ENCODE measurements around the gene REX1BD. TPM values are rescaled to one million over a fixed set of nuclear protein-coding genes. Genes with fewer than 3 reads are reported as not detected.
"Not testable (repeated sequence)": the region's sequence is repeated elsewhere in the genome, so short reads cannot be mapped to it uniquely, and the experiment has no call there.

Gene REX1BD
- total RNA-seq, 1 experiment from 2014 or later = 72.3 TPM

DNA sequence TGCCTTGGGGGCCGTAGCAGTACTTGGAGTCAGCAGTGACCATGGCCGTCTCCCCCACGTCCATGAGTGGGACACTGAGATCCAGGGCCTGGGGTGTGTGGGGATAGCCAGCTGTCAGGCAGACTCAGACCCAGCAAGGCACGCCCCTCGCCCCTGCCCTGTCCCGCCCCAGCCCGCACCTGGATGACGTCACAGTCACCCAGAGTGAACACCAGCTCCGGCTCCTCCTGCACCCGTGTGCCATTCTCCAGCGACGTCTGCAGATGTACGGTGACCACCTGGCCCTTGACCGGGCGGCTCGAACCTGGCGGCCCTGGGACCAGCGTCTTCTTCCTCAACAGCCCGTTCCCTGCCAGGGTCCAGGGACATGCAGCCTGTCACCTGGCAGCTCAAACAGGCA is 49.2 kb upstream of the REX1BD start:
- no peak overlapping the region for H2BK20ac ChIP-seq (ENCODE audit: low read depth, low read length, poor library complexity, severe bottlenecking)
- H3K23me2 ChIP-seq (ENCODE audit: insufficient read length, low read depth, low read length, poor library complexity, severe bottlenecking) = peaks cover 8% of the 10 kb centered on the region
- Mint-ChIP-seq H3K9me3 (no peaks in the 10 kb centered on the region), H3K27ac (no peak overlapping the region), H3K36me3 (ENCODE audit: insufficient read depth in 1 of 3, low read depth in 3 of 3) (peaks cover 22 to 67% (median 67%) of the 10 kb centered on the region in 3 experiments; a peak in 6 of 7 replicates), H3K27me3 (ENCODE audit: low read depth) (no peaks in the 10 kb centered on the region), H3K4me3 (no peak overlapping the region), H3K4me1 (peaks cover 10 to 12% of the 10 kb centered on the region in 2 experiments)
- no peak overlapping the region for H4K91ac ChIP-seq (ENCODE audit: insufficient read length, low read depth, low read length)
- no peaks in the 10 kb centered on the region for H3K79me2 ChIP-seq (ENCODE audit: insufficient read depth, low read length)
- H3T11ph ChIP-seq (ENCODE audit: low read length) = no peak overlapping the region
- H4K5ac ChIP-seq (ENCODE audit: insufficient read length, low read depth, low read length) = no peak overlapping the region
- no peak overlapping the region for H3K27ac ChIP-seq (ENCODE audit: insufficient read length, low read depth, low read length)
- WGBS (ENCODE audit: extremely low coverage, insufficient read length, low lambda C conversion rate) = no CpG with 5 or more reads among the region's 19 CpGs
- H2BK12ac ChIP-seq (ENCODE audit: insufficient read length, low read depth, low read length) = no peak overlapping the region
- H2BK15ac ChIP-seq (ENCODE audit: low read depth, low read length) = no peak overlapping the region
- H3K9me3 ChIP-seq (ENCODE audit: control insufficient read depth, low read depth, low read length) = no peaks in the 10 kb centered on the region
- no peak overlapping the region for H2AFZ ChIP-seq (ENCODE audit: low read length)
- no peak overlapping the region for H3K56ac ChIP-seq (ENCODE audit: insufficient read length, low read depth, low read length)
- H3K4me1 ChIP-seq (ENCODE audit: insufficient read depth, low read length) = 0 out of 2 replicates have a peak, but pooled peaks cover 2% of the 10 kb centered on the region
- H2BK120ac ChIP-seq (ENCODE audit: low read depth, low read length, poor library complexity, severe bottlenecking) = no peak overlapping the region
- no peak overlapping the region for H3K14ac ChIP-seq (ENCODE audit: insufficient read depth, low read length)
- no peak overlapping the region for H2AK5ac ChIP-seq (ENCODE audit: insufficient read length, low read length)
- H3K9ac ChIP-seq (ENCODE audit: extremely low read depth, insufficient read length, low read length) = no peak overlapping the region
- TF ChIP-seq, protein P1, sequence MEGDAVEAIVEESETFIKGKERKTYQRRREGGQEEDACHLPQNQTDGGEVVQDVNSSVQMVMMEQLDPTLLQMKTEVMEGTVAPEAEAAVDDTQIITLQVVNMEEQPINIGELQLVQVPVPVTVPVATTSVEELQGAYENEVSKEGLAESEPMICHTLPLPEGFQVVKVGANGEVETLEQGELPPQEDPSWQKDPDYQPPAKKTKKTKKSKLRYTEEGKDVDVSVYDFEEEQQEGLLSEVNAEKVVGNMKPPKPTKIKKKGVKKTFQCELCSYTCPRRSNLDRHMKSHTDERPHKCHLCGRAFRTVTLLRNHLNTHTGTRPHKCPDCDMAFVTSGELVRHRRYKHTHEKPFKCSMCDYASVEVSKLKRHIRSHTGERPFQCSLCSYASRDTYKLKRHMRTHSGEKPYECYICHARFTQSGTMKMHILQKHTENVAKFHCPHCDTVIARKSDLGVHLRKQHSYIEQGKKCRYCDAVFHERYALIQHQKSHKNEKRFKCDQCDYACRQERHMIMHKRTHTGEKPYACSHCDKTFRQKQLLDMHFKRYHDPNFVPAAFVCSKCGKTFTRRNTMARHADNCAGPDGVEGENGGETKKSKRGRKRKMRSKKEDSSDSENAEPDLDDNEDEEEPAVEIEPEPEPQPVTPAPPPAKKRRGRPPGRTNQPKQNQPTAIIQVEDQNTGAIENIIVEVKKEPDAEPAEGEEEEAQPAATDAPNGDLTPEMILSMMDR (conservative IDR thresholded peaks at IDR 0.05) = no peak
- no peak overlapping the region for H3K4me2 ChIP-seq (ENCODE audit: insufficient read depth, insufficient read length, low read length)
- peaks cover 3% of the 10 kb centered on the region for H3K79me1 ChIP-seq (ENCODE audit: insufficient read depth, low read depth, low read length, poor library complexity, severe bottlenecking)
- H3K23ac ChIP-seq (ENCODE audit: insufficient read length, low read depth, low read length) = no peak overlapping the region
- H4K20me1 ChIP-seq (ENCODE audit: control insufficient read depth, insufficient read depth, insufficient read length) = no peaks in the 10 kb centered on the region
- DNase-seq = no peak
- H3K18ac ChIP-seq (ENCODE audit: insufficient read length, low read depth, low read length) = no peak overlapping the region
- no peak overlapping the region for H3K4ac ChIP-seq (ENCODE audit: low read depth, low read length)
- H3K27me3 ChIP-seq (ENCODE audit: insufficient read depth, low read length) = no peaks in the 10 kb centered on the region
- H4K8ac ChIP-seq (replicated peaks; ENCODE audit: insufficient read length, low read depth, low read length) = no peak overlapping the region
- H2BK5ac ChIP-seq (ENCODE audit: insufficient read length, low read length) = no peak overlapping the region

DNA sequence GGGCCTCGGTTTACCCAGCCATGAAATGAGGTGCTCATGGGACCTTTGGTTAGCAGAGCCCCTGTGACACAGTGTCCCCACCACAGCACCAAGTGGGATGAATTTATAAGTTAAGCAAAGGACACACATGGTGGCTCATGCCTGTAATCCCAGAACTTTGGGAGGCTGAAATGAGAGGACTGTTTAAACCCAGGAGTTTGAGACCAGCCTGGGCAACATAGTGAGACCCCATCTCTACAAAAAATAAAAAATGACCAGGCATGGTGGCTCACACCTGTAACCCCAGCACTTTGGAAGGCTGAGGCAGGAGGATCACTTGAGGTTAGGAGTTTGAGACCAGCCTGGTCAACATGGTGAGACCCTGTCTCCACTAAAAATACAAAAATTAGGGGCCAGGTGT is 48.4 kb upstream of the REX1BD start:
- WGBS (ENCODE audit: extremely low coverage, insufficient read length, low lambda C conversion rate) = no CpG with 5 or more reads among the region's 1 CpG
- H3K56ac ChIP-seq (ENCODE audit: insufficient read length, low read depth, low read length); DNase-seq; H2BK120ac ChIP-seq (ENCODE audit: low read depth, low read length, poor library complexity, severe bottlenecking); H2BK15ac ChIP-seq (ENCODE audit: low read depth, low read length); H3K27ac Mint-ChIP-seq; H3K4me3 Mint-ChIP-seq; H3K9me3 Mint-ChIP-seq; H4K5ac ChIP-seq (ENCODE audit: insufficient read length, low read depth, low read length); H3K27me3 Mint-ChIP-seq (ENCODE audit: low read depth); H3K18ac ChIP-seq (ENCODE audit: insufficient read length, low read depth, low read length); H2AFZ ChIP-seq (ENCODE audit: low read length); H4K20me1 ChIP-seq (ENCODE audit: control insufficient read depth, insufficient read depth, insufficient read length); H2BK5ac ChIP-seq (ENCODE audit: insufficient read length, low read length); H3K9ac ChIP-seq (ENCODE audit: extremely low read depth, insufficient read length, low read length); H2BK12ac ChIP-seq (ENCODE audit: insufficient read length, low read depth, low read length); H3K9me3 ChIP-seq (ENCODE audit: control insufficient read depth, low read depth, low read length); H3K27ac ChIP-seq (ENCODE audit: insufficient read length, low read depth, low read length); H3T11ph ChIP-seq (ENCODE audit: low read length); H3K27me3 ChIP-seq (ENCODE audit: insufficient read depth, low read length); H3K23ac ChIP-seq (ENCODE audit: insufficient read length, low read depth, low read length); H2AK5ac ChIP-seq (ENCODE audit: insufficient read length, low read length); H3K79me2 ChIP-seq (ENCODE audit: insufficient read depth, low read length); H3K14ac ChIP-seq (ENCODE audit: insufficient read depth, low read length); H3K4ac ChIP-seq (ENCODE audit: low read depth, low read length); H3K79me1 ChIP-seq (ENCODE audit: insufficient read depth, low read depth, low read length, poor library complexity, severe bottlenecking); H4K91ac ChIP-seq (ENCODE audit: insufficient read length, low read depth, low read length); H4K8ac ChIP-seq (replicated peaks; ENCODE audit: insufficient read length, low read depth, low read length); H2BK20ac ChIP-seq (ENCODE audit: low read depth, low read length, poor library complexity, severe bottlenecking); H3K4me1 ChIP-seq (ENCODE audit: insufficient read depth, low read length); H3K23me2 ChIP-seq (ENCODE audit: insufficient read length, low read depth, low read length, poor library complexity, severe bottlenecking); H3K4me2 ChIP-seq (ENCODE audit: insufficient read depth, insufficient read length, low read length): not testable (repeated sequence)
- H3K36me3 Mint-ChIP-seq (ENCODE audit: insufficient read depth in 1 of 3, low read depth in 3 of 3) = peaks cover 21 to 63% (median 63%) of the 10 kb centered on the region in 3 experiments; a peak in 6 of 7 replicates
- peaks cover 12% of the 10 kb centered on the region in 2 experiments for H3K4me1 Mint-ChIP-seq

Data from H9 (cell line).